GM12878 (cell line): ENCODE results near the gene DAGLA.
A peak's percentile ranks its signal among the peaks of the same experiment; 100 is the strongest.

Experiments used
- CEBPB ChIP-seq, 2 experiments: fragments of 150-350 bp in 1 of 2; IDR thresholded peaks; 2 replicates each; pipeline ENCODE4 v1.6.1; 2012 to 2014; ENCODE audit warnings: low read depth in 2 of 2, low read length in 2 of 2, borderline replicate concordance in 1 of 2, inconsistent platforms in 1 of 2
- CTCF ChIP-seq, 3 experiments: IDR thresholded peaks in 2 of 3; conservative IDR thresholded peaks in 1 of 3; 2 replicates each; pipeline ENCODE4 v1.5.1; 2011; ENCODE audit warnings: low read depth in 3 of 3, low read length in 3 of 3, mild to moderate bottlenecking in 3 of 3, control low read depth in 2 of 3, moderate library complexity in 2 of 3, inconsistent platforms in 1 of 3, mixed read lengths in 1 of 3; ENCODE audit not compliant: control insufficient read depth in 2 of 3, insufficient read depth in 1 of 3; ENCODE audit errors: extremely low read depth in 1 of 3
- EZH2 ChIP-seq: IDR thresholded peaks from 2 replicates; pipeline ENCODE4 v1.6.1; 2012; ENCODE audit warnings: low read depth, mild to moderate bottlenecking, control low read depth, inconsistent platforms, low read length, borderline replicate concordance; ENCODE audit not compliant: control insufficient read depth
- NR2C2 ChIP-seq: IDR thresholded peaks from 2 replicates; pipeline ENCODE4 v1.6.1; 2011; ENCODE audit warnings: borderline replicate concordance, low read depth; ENCODE audit not compliant: control insufficient read depth, insufficient read length
- REST ChIP-seq: IDR thresholded peaks from 2 replicates; pipeline ENCODE4 v1.6.1; 2012; ENCODE audit warnings: mild to moderate bottlenecking, low read depth, low read length
- ZNF207 ChIP-seq: fragments of 450-650 bp; IDR thresholded peaks from 2 replicates; pipeline ENCODE4 v1.6.1; 2014; ENCODE audit warnings: antibody characterized with exemption, mild to moderate bottlenecking, borderline replicate concordance

GRCh38 chr11:61752117-61752924 is 72.1 kb downstream of the DAGLA start, which contains the start of gene MYRF:
- TF ChIP-seq EZH2: no peak
- TF ChIP-seq REST: no peak
- TF ChIP-seq ZNF207: no peak
- peak; percentile 28 to 72 (median 59); a peak in 4 of 6 replicates for TF ChIP-seq CTCF (IDR thresholded peaks at IDR 0.05 in 2 of 3, conservative IDR thresholded peaks at IDR 0.05 in 1 of 3; ENCODE audit: control insufficient read depth in 2 of 3, extremely low read depth in 1 of 3, insufficient read depth in 1 of 3, low read depth in 3 of 3, low read length in 3 of 3)
- TF ChIP-seq CEBPB (IDR thresholded peaks at IDR 0.05; ENCODE audit: borderline replicate concordance in 1 of 2, low read depth in 2 of 2, low read length in 2 of 2): no peak
- TF ChIP-seq NR2C2: no peak
